ENCODE data around the gene ACVRL1. TPM values are rescaled to one million over a fixed set of nuclear protein-coding genes. Genes with fewer than 3 reads are reported as not detected.

The ACVRL1 gene
- total RNA-seq, 4 donors from 2014 or later = 77.4 to 133 (median 118) TPM

DNA sequence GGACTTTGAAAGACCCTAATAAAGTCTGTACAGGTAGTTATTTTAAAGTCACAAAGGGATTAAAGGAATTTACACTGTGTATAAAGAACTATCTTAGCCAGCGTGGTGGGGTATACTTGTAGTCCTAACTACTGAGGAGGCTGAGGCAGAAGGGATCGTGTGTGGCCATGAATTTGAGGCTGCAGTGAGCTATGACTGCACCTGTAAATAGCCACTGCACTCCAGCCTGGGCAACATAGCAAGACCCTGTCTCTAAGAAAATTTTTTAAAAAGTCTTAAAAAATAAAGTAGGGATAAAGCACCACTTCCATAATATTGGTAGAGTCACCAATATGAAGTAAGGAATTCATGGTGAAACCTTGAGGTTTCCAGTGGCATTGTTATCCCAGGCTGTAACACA lies 62.3 kb downstream of the ACVRL1 start:
- TF ChIP-seq POLR2AphosphoS5 (IDR thresholded peaks at IDR 0.05) = no peak
- WGBS, 2 donors (ENCODE audit: low coverage in 1 of 2) = 83 to 94% methylated on average over 2 of the region's 2 CpGs
- Histone ChIP-seq H3K36me3 (no peaks in the 10 kb centered on the region), H3K9me3 (no peaks in the 10 kb centered on the region), H3K27me3 (no peaks in the 10 kb centered on the region), H3K4me3 (no peak overlapping the region), H3K4me1 (peaks cover 8 to 46% (median 27%) of the 10 kb centered on the region in 3 donors), H3K27ac (no peak overlapping the region)
- no peak for ATAC-seq

DNA sequence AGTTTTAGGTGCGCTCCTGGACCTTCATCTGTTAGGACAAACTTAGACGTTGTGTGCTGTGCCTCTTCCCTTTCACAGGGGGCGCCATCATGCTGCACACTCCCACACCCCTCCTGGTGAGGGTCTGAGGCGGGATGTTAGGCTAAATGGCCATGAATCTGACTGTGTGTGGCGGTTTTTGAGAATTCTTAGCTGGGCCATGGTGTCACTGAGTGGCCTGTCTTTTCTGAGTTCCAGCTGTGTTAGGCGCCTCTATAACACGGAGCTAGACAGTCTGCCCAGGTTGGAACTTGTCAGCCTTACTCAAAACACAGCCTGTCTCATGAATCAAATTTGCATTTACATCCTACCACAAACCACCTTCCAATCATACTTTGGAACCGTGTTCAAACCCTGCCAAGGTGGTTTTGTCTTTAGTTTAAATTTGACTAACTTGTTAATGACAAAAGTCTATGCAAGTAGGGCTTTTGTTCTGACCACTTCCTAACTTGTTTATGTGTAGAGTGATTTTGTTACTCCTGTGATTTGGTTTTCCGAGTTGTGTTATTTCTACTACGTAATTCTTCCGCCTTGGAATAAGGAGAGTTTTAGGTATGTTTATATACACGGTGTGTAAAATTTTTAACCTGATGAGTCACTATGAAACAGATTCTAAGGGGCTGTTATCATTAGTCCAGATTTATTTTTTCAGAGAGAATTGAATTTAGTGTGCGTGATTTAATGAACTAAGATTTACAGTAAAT lies 63.8 kb downstream of the ACVRL1 start:
- Histone ChIP-seq H3K9me3 (no peaks in the 10 kb centered on the region), H3K4me3 (no peak overlapping the region), H3K4me1 (peaks cover 8 to 52% (median 27%) of the 10 kb centered on the region in 3 donors), H3K27ac (no peak overlapping the region), H3K27me3 (no peaks in the 10 kb centered on the region), H3K36me3 (peaks cover 0 to 10% of the 10 kb centered on the region in 2 donors)
- no peak for ATAC-seq
- 54 to 59% methylated on average over 13 of the region's 13 CpGs for WGBS, 2 donors (ENCODE audit: low coverage in 1 of 2)
- TF ChIP-seq, protein P1, sequence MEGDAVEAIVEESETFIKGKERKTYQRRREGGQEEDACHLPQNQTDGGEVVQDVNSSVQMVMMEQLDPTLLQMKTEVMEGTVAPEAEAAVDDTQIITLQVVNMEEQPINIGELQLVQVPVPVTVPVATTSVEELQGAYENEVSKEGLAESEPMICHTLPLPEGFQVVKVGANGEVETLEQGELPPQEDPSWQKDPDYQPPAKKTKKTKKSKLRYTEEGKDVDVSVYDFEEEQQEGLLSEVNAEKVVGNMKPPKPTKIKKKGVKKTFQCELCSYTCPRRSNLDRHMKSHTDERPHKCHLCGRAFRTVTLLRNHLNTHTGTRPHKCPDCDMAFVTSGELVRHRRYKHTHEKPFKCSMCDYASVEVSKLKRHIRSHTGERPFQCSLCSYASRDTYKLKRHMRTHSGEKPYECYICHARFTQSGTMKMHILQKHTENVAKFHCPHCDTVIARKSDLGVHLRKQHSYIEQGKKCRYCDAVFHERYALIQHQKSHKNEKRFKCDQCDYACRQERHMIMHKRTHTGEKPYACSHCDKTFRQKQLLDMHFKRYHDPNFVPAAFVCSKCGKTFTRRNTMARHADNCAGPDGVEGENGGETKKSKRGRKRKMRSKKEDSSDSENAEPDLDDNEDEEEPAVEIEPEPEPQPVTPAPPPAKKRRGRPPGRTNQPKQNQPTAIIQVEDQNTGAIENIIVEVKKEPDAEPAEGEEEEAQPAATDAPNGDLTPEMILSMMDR (IDR thresholded peaks at IDR 0.05) = peak in 2 of 4 experiments; percentile 20 to 39
- TF ChIP-seq POLR2AphosphoS5 (IDR thresholded peaks at IDR 0.05) = no peak

DNA sequence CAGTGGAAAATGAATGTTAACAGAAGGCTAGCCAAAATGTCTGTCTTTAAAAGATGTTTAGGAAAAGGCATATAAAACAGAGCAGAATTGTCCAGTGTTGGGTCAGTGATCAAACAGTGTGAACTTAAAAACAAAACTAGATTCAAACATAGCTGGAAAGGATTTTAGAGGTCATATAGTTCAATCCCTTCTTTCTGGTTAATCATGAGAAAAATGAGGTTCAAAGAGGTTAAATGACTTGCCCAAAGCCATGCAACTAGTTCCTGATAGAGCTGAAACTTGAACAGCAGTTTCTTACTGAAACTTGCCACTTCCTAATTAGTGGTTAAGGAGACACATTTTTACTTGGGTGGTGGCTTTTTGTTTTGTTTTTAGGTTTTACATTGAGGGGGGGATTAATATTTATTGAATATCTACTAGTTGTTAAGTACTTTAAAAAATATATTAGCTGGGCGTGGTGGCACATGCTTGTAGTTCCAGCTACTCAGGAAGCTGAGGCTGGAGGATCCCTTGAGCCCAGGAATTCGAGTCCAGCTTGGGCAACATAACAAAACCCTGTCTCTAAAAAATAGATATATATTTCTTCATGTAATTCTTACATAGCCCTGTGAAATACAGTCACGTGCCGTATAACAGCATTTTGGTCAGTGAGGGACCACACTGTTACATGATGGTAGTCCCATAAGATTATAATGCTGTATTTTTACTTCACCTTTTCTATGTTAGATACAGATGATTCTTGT lies 64.5 kb downstream of the ACVRL1 start:
- H3K27ac ChIP-seq = peak overlapping the region in 1 of 4 donors; percentile 38
- peaks cover 0 to 18% of the 10 kb centered on the region in 2 donors for H3K36me3 ChIP-seq
- no peaks in the 10 kb centered on the region for H3K9me3 ChIP-seq
- peaks cover 8 to 52% (median 27%) of the 10 kb centered on the region in 3 donors for H3K4me1 ChIP-seq
- TF ChIP-seq, protein P1 (IDR thresholded peaks at IDR 0.05) = no peak
- no peak for TF ChIP-seq POLR2A (IDR thresholded peaks at IDR 0.05)
- TF ChIP-seq POLR2AphosphoS5 (IDR thresholded peaks at IDR 0.05) = no peak
- no peak for TF ChIP-seq EP300 (IDR thresholded peaks at IDR 0.05)
- no peak for ATAC-seq
- WGBS, 2 donors (ENCODE audit: low coverage in 1 of 2) = 61 to 73% methylated on average over 4 of the region's 4 CpGs
- H3K27me3 ChIP-seq = no peaks in the 10 kb centered on the region
- no peak overlapping the region for H3K4me3 ChIP-seq

DNA sequence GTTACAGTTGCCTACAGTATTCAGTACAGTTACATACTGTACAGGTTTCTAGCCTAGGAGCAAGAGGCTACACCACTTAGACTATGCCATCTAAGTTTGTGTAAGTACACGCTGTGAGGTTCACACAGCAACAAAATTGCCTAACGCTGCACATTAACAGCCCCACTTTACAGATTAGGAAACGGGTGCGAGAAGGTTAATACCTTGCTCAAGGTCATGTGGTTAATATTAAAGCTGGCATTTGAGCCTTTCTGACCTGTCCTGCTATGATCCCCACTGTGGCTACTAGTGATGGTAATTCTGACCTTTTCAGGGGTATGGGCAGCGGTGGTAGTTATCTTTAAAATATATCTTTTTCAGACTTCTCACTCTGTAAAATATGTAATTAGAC lies 65.1 kb downstream of the ACVRL1 start:
- H3K4me3 ChIP-seq = no peak overlapping the region
- peaks cover 0 to 23% of the 10 kb centered on the region in 2 donors for H3K36me3 ChIP-seq
- peak overlapping the region in 3 of 4 donors; percentile 38 to 50 (median 45) for H3K27ac ChIP-seq
- H3K27me3 ChIP-seq = no peaks in the 10 kb centered on the region
- WGBS, 2 donors (ENCODE audit: low coverage in 1 of 2) = 69 to 84% methylated on average over 4 to 5 of the region's 5 CpGs
- TF ChIP-seq POLR2AphosphoS5 (IDR thresholded peaks at IDR 0.05) (no peak), POLR2A (IDR thresholded peaks at IDR 0.05) (no peak), EP300 (IDR thresholded peaks at IDR 0.05) (no peak)
- TF ChIP-seq, protein P1 (IDR thresholded peaks at IDR 0.05) = no peak
- H3K9me3 ChIP-seq = no peaks in the 10 kb centered on the region
- peaks cover 8 to 52% (median 27%) of the 10 kb centered on the region in 3 donors for H3K4me1 ChIP-seq
- no peak for ATAC-seq

DNA sequence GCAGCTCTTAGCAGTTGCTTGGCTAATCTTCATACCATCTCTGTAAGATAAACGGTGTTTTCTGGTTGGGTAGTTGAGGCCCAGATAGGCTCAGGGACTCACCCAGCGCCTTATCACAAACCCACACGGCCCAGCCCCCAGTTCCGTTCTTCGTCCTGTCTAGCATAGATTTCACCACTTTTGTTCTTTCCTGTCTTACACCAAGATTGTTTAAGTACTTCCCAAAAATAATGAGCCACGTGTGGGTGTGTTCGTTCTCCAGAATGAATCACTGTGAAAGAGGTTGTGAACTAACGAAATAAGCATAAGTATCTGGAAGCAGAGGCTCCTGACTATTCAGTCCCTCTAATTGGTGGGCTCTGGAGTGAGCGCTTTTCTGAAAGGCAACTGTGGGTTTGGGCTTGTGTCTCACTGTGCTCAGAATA lies 65.6 kb downstream of the ACVRL1 start:
- H3K9me3 ChIP-seq = no peaks in the 10 kb centered on the region
- peak; percentile 65 for ATAC-seq
- peak overlapping the region in 3 of 4 donors; percentile 38 to 50 (median 45) for H3K27ac ChIP-seq
- H3K36me3 ChIP-seq = peaks cover 0 to 27% of the 10 kb centered on the region in 2 donors
- peaks cover 8 to 52% (median 27%) of the 10 kb centered on the region in 3 donors for H3K4me1 ChIP-seq
- TF ChIP-seq, protein P1 (IDR thresholded peaks at IDR 0.05) = no peak
- TF ChIP-seq POLR2AphosphoS5 (IDR thresholded peaks at IDR 0.05) = peak; percentile 57
- 40 to 63% methylated on average over 7 to 9 of the region's 9 CpGs for WGBS, 2 donors (ENCODE audit: low coverage in 1 of 2)
- no peak overlapping the region for H3K4me3 ChIP-seq
- H3K27me3 ChIP-seq = no peaks in the 10 kb centered on the region

Other genes with a start within 250 kb of the ACVRL1 start
- under 1 TPM in 3 of 4 donors, not detected in 1; 0.13 to 0.35 (median 0.16) TPM for gene FIGNL2, start 58.8 kb upstream of the ACVRL1 start, total RNA-seq
- gene ANKRD33, start 19.4 kb upstream of the ACVRL1 start, total RNA-seq = not detected
- 10 to 100 TPM in 2 of 4 donors, 1 to 10 TPM in 2; 6.5 to 17.9 (median 10.5) TPM for gene ACVR1B, start 44.2 kb downstream of the ACVRL1 start, total RNA-seq
- gene TAMALIN, start 99.4 kb downstream of the ACVRL1 start, total RNA-seq = 10 to 100 TPM; 11.8 to 18.0 (median 16.1) TPM
- gene NR4A1, start 143.9 kb downstream of the ACVRL1 start, total RNA-seq = 10 to 100 TPM; 29.9 to 67.2 (median 35.2) TPM
- 10 to 100 TPM; 36.7 to 60.2 (median 52.6) TPM for gene ATG101, start 162.5 kb downstream of the ACVRL1 start, total RNA-seq
- 10 to 100 TPM in 1 of 4 donors, 1 to 10 TPM in 3; 4.0 to 12.8 (median 4.6) TPM for gene SMIM41, start 172.2 kb downstream of the ACVRL1 start, total RNA-seq